Activated naive CD4-positive, alpha-beta T cell (primary cell): ENCODE data around the gene NCBP2L.
"Not testable (repeated sequence)": the region's sequence is repeated elsewhere in the genome, so short reads cannot be mapped to it uniquely, and the experiment has no call there.

ENCODE experiments used
- DNase-seq, 4 experiments: peaks; one replicate each; lab custom pipeline; 2025; lab: John Stamatoyannopoulos, UW

NCBP2L gene

GRCh38 chrX:107810053-107810452, 32.5 kb downstream of the NCBP2L start:
- DNase-seq: not testable (repeated sequence)

GRCh38 chrX:107818900-107819521, 41.5 kb downstream of the NCBP2L start:
- DNase-seq: no peak

GRCh38 chrX:107823042-107823441, 45.5 kb downstream of the NCBP2L start:
- no peak for DNase-seq

- no peak for DNase-seq
Observed at GRCh38 chrX:107823456-107823855, 45.9 kb downstream of the NCBP2L start.

- DNase-seq: peak in 2 of 4 experiments; percentile 13 to 34
Observed at GRCh38 chrX:107825698-107826237, 48.2 kb downstream of the NCBP2L start, which contains the start of gene MID2. TSS of gene MID2 (plus strand) at chrX:107825866. CDS start at chrX:107826427, 561 bp downstream.

- peak in 2 of 4 experiments; percentile 1 to 28 for DNase-seq
Observed at GRCh38 chrX:107826238-107827029, 48.9 kb downstream of the NCBP2L start.

GRCh38 chrX:107827030-107827831, 49.7 kb downstream of the NCBP2L start:
- DNase-seq: no peak

GRCh38 chrX:107827852-107828251, 50.3 kb downstream of the NCBP2L start:
- no peak for DNase-seq

GRCh38 chrX:107829878-107830277, 52.3 kb downstream of the NCBP2L start:
- DNase-seq: no peak

GRCh38 chrX:107831071-107831730, 53.7 kb downstream of the NCBP2L start:
- no peak for DNase-seq

GRCh38 chrX:107834275-107835201, 57.0 kb downstream of the NCBP2L start:
- DNase-seq: no peak

- DNase-seq: no peak
Observed at GRCh38 chrX:107836958-107837357, 59.4 kb downstream of the NCBP2L start.

GRCh38 chrX:107840971-107841370, 63.4 kb downstream of the NCBP2L start:
- no peak for DNase-seq

- DNase-seq: no peak
Observed at GRCh38 chrX:107842715-107843400, 65.3 kb downstream of the NCBP2L start.
